Activated effector memory CD4-positive, alpha-beta T cell treated with anti-CD3 and anti-CD28 coated beads, Interleukin-2, amount 50 U/mL, for 16 hours (primary cell): Measurements from ENCODE around the gene WDFY4.

Experiments
- DNase-seq: peaks from one replicate; pipeline ENCODE4 v3.0.0-alpha.2; 2020

WDFY4 gene

DNA sequence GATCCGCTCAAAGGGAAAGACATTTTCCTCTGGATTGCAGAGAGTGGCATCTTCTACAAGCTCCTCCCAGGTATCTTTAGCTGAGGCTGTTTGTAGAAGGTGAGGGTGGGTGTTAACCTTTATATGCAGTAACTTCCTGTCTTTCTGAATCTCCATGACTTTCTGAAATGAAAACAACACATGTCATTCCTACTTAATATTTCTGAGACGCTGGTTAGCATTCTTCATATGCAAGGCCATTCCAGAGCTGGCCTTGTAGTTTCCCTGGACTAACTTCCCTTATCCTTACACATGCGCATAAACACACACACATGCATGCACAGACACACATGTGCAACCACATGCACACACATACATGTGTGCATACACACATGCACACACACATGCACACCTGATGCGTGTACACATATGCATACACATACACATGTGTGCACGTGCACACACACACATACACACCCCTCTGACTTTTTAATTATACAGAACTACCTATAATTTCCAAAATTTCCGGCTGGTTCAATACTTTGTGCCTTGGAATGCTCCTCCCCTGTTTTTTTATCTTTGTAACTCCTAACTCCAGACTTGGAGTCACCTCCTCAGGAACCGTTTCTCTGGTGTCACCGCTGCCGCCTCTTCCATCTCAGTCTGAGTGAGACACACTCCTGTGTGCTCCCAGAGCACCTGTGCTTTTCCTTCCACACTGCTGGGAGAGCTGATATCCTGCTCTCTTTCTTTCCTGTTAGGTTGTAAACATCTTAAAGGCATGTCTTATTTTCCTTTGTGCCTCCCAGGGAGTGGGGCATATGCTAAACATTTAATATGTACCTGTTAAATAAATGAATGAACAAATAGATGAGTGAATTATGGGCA, 199.7 kb downstream of the WDFY4 start:
- no peak for DNase-seq

DNA sequence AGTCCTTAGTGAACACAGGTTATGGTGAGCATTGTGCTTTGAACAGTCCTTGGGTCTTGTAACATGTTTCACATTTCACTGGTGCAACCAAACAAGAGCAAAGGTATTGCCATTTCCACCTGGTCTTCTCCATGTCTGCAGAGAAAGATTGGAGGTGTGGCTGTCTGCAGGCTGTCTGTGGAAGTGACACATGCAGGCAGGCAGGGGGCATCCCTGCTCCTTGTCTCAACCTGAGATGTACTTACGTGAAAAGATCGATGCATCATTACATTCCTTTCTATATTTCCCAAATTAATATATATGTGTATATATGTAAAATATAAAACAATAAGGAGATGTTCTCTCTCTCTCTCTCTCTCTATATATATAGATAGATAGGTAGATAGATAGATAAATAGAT, 200.7 kb downstream of the WDFY4 start:
- DNase-seq = no peak

DNA sequence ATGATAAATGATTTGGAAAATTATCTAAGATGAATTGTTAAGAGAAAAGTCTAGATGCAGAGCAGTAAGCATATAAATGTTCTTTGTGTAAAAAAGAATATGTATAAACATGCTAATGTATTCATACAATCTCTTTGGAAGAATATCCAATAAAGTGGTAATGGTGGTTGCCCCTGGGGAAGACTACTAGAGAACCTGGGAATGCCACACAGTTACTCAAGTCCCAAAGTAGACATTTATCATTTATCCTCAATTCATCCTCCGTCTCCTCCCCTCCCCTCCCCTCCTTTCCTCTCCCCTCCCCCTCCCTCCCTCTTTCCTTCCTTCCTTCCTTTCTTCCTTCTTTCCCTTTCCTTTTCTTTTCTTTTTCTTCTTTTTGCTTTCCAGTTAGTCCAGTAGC, 203.3 kb downstream of the WDFY4 start:
- no peak for DNase-seq

DNA sequence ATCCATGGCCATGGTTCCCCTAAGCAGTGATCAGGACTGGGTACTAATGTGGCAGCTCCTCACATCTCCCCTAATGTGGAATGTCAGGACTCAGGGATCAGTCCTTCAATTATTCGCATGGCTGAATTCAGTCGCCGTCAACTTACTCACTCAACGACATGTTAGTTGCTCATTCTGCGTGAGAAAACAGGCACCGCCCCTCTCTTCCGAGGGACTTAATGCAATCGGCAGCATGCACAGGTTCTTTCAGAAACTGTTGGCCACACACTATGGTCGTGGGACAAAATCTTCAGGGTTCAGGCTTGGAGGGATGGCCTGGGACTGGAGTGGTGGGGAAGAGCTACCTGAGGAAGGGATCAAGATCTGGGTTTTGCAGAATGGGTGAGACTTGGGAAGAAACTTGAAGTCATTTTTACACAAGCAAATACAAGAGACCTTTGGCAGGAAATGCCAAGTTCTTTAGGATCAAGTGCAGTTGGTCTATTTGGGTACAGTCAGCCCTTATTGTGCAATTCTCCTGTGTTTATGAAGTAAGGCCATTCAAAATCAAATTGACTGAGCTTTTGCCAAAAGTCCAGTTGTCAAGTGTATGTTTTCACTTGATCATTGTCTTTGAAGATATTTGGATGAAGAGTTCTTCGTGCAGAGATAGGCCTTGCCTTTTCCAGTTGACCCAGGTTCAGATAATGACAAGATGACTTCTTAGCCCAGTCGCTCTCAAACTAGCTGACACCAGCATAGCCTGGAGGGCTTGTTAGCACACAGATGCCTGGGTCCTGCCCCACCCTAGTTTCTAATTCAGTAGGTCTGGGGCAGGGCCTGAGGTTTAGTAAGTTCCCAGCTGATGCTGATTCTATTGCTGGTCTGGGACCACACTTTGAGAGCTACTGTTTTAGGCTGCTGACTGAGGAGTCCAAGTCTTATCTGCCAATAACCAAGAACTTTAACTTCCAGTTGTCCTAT, 206.5 kb downstream of the WDFY4 start:
- no peak for DNase-seq

DNA sequence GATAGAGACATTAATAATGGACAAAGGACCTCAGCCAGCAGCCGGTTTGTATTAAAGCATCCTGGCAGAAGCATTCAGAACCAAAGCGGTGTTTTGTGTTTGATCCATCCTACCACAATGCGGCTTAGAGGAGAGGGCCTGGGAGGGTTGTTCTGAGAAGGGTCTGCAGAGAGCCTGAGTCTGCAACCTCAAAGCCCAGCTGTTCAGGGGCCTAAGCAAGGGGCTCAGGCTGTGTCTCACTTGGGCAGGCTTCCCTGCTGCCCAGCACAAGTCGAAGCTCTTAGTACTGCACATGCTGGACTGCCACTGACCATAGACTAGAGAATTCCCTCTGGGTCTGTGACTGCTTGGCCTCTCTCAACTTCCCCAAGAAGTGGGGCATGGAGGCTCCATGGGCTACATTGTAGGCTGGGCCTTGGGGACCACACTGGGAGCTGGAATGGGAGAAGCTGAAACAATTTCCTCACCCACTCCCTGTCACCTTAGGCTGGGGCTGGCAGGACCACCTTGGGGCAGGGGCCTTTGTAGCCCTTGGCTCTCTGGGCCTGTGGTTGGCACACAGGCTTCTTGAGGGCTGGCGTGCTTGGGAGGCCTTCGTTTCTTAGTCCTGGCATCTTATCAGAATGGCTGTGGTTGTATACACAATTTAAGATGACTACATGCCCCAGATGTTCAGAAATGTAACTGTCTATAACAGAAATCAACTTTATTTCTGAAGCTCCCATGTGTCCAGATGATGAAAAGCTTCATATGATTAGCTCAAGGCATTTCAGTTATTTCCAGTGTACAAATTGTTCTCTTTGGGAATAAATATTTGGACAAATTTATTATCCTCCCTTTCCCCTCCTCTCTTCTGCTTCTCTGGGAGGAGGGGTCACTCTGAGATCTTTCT, 210.5 kb downstream of the WDFY4 start:
- no peak for DNase-seq

DNA sequence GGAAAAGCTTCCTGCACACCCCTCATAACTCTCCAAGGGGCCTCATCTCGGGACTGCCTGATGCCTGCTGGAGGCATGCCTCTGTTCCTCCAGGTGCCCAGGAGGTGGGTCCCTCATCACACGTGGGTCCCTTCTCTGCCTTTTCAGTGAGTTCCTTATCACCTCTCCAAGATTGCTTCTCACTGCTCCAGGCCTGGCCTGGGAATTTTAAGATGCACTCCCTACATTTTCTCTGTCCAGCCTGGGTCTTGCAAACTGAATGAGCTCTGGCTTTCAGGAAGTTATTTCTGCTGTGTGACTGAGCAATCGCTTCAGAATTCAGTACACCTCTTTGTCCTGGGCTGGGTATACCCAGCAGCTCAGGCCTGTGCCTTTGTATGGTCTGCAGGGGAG, 211.1 kb downstream of the WDFY4 start:
- DNase-seq = no peak

DNA sequence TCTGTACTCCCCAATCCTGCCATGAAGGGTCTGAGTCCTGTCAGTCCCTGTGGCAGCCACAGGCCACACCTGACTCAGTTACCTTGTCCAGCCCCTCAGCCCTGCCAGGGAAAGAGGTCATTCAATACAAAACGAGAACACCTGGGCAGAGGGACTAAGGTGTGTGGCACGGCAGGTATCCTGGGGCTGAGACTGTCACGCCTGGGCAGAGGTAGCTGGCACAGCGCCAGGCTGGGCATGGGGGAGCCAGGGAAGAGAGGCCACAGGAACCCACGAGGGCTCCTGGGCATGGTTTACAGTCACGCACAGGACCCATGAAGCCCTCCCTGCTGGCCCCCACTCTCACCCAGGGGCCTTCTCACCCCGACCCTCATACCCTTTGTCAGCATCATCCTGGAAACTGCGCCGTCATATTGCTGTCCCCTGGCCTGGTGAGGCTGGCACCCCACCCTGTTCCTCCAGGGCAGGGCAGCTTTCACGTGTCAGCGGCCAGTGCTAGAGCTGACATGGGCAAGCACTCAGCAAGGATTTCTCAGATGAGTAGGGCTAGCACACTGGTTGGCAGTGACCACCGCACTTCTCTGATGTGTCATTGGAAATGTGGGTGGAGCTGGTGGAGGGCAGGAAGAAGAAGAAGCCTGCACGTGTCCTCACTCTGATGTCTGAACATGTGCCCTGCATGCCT, 212.2 kb downstream of the WDFY4 start:
- no peak for DNase-seq

DNA sequence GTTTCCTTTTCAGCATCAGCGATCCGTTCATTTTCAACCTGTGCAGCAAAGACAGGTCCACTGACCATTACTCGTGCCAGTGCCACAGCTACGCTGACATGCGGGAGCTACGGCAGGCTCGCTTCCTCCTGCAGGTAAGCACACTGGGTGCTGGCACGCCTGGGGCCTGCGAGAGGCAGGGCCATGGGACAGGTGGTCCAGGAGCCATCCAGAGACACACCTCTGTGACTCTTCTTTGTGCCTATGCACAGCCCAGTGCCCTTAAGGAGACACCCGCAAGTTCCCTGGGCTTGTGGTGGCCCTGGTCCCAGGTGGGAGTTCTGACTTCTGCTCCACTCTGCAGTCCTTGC, 212.7 kb downstream of the WDFY4 start:
- DNase-seq = no peak

DNA sequence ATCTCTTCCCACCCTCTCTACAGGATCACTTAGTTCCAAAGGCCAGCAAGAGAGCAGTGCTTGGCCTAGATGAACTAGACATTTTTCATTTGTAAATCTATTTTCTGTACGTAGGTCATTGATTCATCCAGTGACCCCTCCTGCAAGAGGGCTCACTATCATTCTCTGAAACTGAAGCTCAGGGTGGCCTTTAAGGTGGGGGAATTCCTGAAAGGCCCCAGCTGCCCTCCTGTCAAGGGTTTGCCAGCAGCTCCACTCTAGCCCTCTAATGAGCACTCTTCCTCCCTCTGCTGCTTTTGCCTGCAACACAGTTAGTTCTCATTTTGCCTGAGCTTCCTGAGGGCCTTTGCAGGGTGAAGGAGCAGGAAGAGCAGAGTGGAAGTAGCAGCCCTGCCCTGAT, 213.8 kb downstream of the WDFY4 start:
- no peak for DNase-seq

DNA sequence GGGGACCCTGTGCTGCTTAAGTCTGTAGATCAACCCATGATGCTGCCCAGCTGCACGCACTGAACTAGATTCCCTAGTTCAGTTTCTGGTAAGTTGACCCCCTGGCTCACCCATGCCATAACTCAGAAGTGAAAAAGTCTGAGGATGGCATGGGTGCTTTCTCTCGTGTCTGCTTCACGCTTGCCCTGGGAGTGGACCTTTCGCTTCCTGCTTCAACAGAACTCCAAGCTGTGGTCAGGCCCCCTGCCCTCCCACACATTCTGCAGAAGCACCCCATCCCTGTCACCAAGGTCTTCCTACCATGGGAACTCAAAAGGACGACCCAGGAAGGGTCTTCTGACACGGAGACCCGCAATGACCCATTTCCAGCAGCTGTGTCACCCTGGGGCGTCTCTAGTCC, 215.1 kb downstream of the WDFY4 start:
- no peak for DNase-seq

DNA sequence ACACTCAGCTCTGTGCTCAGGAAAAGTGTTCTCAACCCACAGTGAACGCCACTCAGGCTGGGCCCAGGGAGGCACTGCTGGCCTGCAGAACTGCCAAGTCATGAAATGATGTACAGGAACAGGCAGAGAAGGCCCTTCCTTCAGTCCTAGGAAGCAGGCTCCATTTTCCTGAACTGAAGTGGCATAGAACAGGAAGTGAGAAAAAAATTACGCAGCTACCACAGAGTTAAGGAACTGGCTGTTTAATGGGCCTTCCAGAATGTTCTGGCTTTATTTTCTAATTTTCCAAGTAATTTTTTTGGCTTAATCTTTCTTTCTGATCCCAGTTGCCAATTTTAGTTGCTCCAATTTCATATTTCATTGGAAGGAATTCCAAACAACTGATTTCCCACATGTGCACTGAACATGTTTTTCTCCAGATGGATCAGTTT, 215.7 kb downstream of the WDFY4 start:
- DNase-seq = no peak

DNA sequence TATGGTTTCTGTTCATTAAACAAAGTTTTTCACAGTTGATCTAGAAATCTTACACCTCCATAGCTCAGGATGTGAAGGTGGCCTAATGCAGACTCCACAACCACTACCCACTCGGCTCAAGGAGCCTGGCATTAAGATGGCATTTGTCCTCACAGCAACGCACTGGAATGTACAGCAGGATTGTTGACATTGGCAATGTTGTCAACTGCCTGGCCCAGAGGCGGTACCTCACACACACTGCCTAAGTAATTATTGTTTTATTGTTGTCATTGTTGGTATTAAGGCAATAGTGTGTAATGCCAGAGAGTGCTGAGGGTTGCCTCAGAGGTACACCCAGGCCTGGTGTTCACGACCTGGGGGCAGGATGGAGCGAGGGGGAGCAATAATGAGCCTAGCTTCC, 216.6 kb downstream of the WDFY4 start:
- no peak for DNase-seq

DNA sequence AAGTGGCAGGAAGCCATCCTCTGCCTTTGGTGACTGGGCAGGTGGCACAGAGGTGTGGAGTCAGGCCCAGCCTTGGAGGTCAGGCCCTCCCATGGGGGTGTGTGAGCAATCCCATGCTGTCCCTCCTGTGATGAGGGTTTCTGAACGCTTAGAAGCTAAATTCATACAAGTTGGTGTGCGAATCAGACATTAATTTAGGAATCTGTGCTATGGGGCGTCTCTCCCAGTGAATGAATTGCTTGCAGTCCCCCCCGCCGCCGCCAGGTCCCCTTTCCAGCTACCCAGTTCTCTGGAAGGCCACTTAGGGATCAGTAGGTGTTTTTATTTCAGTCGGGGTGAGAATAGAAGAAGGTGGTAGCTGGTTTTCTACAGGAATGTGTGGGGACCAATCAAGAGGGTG, 217.4 kb downstream of the WDFY4 start:
- no peak for DNase-seq

DNA sequence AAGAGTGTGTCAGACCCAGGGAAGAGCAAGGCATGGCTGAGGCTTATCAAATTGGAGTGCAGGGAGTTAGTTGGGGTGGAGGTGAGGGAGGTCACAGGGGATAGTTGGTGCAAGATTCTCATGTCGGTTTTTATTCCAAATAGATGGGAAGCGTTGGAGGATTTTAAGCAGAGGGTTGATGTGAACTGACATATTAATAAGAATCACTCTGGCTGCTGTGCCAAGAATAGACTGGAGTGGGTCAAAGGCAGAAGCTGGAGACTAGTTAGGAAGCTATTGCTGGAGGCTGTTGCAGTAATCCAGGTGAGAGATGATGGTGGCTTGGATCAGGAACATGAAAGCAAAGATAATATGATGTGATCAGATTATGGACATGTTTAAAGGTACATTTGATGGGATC, 218.5 kb downstream of the WDFY4 start:
- DNase-seq = no peak

DNA sequence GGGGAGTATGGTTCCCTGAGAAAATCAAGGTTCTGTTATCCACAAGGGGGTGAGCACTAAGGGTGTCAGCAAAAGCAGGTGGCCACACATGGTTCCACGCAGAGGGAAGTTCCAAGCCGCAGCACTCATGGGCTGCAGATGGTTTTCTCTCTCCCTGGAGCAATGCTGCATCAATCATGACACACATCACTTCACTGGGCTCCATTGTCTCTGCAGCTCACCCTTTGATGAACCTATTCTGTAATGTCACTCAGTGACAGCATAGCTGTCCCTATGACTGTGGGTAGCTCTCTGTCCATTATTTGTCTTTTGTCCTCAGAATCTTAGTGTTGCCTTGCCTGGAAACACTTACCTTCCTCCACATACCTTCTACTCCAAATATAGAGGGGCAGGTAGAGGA, 220.2 kb downstream of the WDFY4 start:
- no peak for DNase-seq

DNA sequence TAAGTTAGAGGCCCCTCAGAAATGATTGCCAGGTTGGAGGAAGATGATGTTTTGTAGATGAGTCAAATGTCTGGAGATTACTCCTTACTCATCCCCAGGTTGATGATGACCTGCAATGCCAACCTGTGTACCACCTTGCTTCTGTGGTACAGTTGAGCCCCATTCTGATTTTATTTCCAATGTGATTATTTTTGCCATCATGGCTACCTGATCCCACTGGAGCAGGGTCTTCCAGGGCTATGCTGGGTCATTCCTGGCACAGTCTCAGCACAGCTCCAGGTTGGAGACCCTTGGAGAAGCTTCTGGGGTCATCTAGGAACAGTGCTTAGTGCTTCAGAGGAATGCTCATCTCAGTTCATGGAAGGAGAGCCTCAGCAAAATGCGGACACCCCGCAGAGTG, 220.6 kb downstream of the WDFY4 start:
- no peak for DNase-seq

DNA sequence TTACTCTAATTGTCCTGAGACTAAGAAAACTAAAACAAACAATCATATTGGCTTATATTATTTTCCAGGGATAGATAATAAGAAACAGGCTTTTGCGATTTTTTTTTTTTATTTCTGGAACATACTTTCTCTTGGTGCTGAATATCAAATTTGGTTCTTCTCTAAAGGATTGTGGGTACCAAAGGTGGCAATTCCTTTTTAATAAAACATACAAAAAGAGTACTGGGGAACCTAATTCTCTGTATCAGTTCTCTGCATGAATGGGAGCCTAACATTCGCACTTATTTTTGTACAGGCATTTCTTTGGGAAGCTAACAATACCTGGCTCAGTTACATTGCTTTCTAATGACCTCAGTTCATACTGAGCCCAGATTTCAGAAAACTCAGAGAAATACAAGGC, 222.2 kb downstream of the WDFY4 start:
- DNase-seq = no peak

DNA sequence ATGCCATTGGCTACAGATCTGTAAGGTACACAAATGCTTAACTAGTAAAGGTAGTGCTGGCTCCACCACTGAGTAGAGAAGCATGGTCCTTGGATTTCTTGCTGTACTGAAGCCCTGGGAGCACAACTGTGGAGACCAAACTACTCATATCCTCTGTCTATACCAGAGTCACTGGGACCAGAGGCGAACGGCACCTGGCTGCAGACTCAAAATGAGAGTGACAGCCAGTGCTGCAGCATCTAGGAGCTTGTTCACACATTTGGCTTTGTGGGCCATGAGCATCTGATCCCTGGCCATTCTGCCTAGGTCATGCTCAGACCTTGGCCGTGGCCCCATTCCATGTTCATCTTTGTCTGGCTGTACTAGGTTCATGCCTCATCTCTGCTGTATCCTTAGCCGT, 223.1 kb downstream of the WDFY4 start:
- DNase-seq = no peak

DNA sequence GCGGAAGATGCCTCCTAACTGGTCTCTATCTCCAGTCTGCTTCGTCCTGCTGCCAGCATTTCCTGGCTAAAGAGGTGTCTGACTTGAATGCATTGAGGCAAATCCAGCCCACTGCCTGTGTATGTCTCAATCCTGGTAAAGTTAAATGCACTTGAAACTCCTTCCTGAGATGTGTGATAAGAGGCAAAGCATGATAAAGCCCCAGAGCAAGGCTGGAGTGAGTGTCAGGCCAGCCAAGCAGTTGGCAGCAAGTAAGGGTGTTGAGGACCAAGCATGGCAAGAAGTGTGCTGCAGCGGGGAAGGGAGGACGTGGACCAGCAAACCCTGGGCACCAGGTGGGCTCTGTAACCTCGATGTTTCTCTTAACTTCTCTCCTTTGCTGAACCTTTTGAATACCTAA, 225.9 kb downstream of the WDFY4 start:
- DNase-seq = no peak

DNA sequence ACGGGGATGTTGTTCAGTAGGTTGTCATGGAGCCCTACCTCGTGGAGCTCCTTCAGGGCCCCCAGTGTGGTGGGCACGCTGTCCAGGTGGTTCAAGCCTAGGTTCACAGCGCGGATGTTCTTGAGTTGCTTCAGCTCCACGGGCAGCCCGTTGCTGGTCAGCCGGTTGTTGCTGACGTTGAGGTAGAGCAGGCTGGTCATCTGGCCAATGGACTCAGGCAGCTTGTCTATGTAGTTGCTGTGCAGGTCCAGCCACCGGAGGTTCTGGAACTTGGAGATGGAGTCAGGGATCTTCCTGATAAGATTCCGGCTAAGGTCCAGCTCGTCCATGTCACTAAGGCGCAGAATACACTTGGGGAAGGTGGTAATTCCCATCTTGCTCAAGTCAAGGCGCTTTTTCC, 229.0 kb downstream of the WDFY4 start:
- DNase-seq = no peak

DNA sequence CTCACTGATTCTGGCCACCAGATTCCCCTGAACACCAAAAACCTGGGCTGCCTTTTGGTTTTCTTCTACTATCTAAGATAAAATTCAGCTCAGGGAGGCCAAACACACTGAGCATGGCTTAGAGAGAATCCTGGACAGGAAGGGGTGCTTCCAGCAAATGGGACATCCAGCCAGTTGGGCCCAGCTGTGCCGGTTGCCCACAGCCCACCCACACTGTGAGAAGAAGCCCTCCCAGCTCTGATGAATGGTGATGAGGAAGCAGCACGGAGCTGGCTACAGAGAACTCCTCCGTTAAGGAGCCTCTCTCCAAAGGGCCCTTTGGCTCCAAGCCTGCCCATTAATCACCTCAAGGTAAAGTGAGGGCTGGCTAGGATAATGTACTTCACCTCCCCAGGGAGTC, 239.1 kb downstream of the WDFY4 start:
- DNase-seq = no peak

DNA sequence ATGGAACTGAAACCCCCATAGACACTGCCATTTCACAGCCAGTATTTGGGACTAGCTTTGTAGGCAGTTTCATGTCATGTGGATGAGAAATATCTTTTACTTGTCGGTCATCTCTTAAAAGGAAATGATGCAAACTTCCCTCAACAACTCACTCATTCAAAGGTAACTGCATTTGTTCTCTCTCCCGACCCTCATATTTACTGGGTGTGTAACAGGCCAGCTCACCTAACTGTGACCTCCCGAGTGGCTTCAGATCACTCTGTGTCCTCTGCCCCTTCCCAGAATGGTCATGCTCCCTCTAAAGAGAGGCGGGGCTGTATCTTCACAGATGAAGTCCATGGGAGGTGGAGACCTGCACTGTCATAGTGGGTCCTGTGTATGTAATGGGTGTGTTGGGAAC, 240.3 kb downstream of the WDFY4 start:
- DNase-seq = no peak

DNA sequence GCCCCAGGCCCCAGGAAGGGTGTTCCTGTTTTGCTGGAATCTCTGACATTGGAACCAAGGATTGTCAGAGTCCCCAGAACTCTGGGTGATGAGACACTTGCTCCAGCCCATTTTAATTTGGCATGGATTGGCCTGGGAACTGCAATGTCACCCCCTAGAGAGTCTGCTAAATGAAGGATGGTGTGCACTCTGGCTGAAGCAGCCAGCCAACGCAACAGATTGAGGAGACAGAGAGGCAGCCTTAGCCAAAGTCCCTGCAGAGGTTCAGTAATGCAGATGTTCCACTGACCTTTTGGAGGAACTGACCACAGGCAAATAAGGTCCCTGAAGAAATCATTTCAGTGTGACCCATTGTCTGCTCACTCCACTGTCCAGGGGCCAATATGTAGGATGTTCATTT, 241.6 kb downstream of the WDFY4 start:
- DNase-seq = no peak
